ENCODE data around the gene TAB3.

Gene TAB3

DNA sequence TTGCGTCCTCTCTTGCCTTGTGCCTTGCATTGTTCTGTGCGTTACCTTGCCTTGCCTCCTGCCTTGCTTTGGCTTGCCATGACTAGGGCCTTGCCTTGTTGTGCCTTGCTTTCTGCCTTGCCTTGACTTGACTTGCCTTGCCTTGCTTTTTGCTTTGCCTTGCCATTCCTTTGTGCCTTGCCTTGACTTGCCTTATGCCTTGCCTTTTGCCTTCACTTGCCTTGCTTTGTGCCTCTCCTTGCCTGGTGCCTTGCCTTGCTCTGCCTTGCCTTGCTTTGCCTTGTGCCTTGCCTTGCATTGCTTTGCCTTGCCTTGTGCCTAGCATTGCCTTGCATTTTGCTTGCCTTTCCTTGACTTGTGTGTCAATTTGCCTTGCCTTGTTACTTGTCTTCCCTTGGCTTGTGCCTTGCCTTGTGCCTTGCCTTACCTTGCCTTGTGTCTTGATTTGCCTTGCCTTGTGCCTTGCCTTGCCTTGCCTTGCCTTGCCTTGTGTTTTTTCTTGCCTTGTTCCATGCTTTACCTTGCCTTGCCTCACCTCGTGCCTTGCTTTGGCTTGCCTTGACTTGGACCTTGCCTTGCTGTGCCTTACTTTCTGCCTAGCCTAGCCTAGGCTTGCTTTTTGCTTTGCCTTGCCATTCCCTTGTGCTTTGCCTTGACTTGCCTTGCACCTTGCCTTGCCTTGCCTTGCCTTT is 95.8 kb downstream of the TAB3 start:
- H3K36me3 ChIP-seq (ENCODE audit: insufficient read depth, low read length), result no peaks in the 10 kb centered on the region
- no peaks in the 10 kb centered on the region for H3K4me1 ChIP-seq (ENCODE audit: insufficient read depth, low read length)
- no peak overlapping the region for H3K9ac ChIP-seq (ENCODE audit: low read depth, low read length)
- no peaks in the 10 kb centered on the region for H3K9me3 ChIP-seq (ENCODE audit: control insufficient read depth, insufficient read depth, low read length)

GRCh38 chrX:30791296-30792278 is 97.5 kb downstream of the TAB3 start:
- Histone ChIP-seq H3K36me3 (ENCODE audit: insufficient read depth, low read length) (no peaks in the 10 kb centered on the region), H3K9ac (ENCODE audit: low read depth, low read length) (no peak overlapping the region), H3K9me3 (ENCODE audit: control insufficient read depth, insufficient read depth, low read length) (no peaks in the 10 kb centered on the region), H3K4me1 (ENCODE audit: insufficient read depth, low read length) (no peaks in the 10 kb centered on the region)

- Histone ChIP-seq H3K9ac (ENCODE audit: low read depth, low read length) (no peak overlapping the region), H3K36me3 (ENCODE audit: insufficient read depth, low read length) (no peaks in the 10 kb centered on the region)
Observed at GRCh38 chrX:30787012-30787411, 102.0 kb downstream of the TAB3 start.

GRCh38 chrX:30786374-30786773 is 102.7 kb downstream of the TAB3 start:
- Histone ChIP-seq H3K36me3 (ENCODE audit: insufficient read depth, low read length) (no peaks in the 10 kb centered on the region), H3K9ac (ENCODE audit: low read depth, low read length) (no peak overlapping the region), H3K9me3 (ENCODE audit: control insufficient read depth, insufficient read depth, low read length) (no peaks in the 10 kb centered on the region), H3K4me1 (ENCODE audit: insufficient read depth, low read length) (no peaks in the 10 kb centered on the region)

More at GRCh38 chrX:30787012-30787411, 102.0 kb downstream of the TAB3 start:
- no peaks in the 10 kb centered on the region for H3K4me1 ChIP-seq (ENCODE audit: insufficient read depth, low read length)
- H3K9me3 ChIP-seq (ENCODE audit: control insufficient read depth, insufficient read depth, low read length), result no peaks in the 10 kb centered on the region

- no peaks in the 10 kb centered on the region for H3K9me3 ChIP-seq (ENCODE audit: control insufficient read depth, insufficient read depth, low read length)
- H3K4me1 ChIP-seq (ENCODE audit: insufficient read depth, low read length), result peaks cover 5% of the 10 kb centered on the region; the same call in 1 of the 2 replicates
- H3K9ac ChIP-seq (ENCODE audit: low read depth, low read length), result no peak overlapping the region
- no peaks in the 10 kb centered on the region for H3K36me3 ChIP-seq (ENCODE audit: insufficient read depth, low read length)
Observed at GRCh38 chrX:30781711-30782444, 107.2 kb downstream of the TAB3 start.

GRCh38 chrX:30779453-30780030 is 109.5 kb downstream of the TAB3 start:
- Histone ChIP-seq H3K36me3 (ENCODE audit: insufficient read depth, low read length) (no peaks in the 10 kb centered on the region), H3K9ac (ENCODE audit: low read depth, low read length) (no peak overlapping the region), H3K4me1 (ENCODE audit: insufficient read depth, low read length) (peaks cover 5% of the 10 kb centered on the region; the same call in 1 of the 2 replicates), H3K9me3 (ENCODE audit: control insufficient read depth, insufficient read depth, low read length) (no peaks in the 10 kb centered on the region)

GRCh38 chrX:30777575-30777974 is 111.5 kb downstream of the TAB3 start:
- Histone ChIP-seq H3K36me3 (ENCODE audit: insufficient read depth, low read length) (no peaks in the 10 kb centered on the region), H3K9ac (ENCODE audit: low read depth, low read length) (no peak overlapping the region), H3K4me1 (ENCODE audit: insufficient read depth, low read length) (peaks cover 5% of the 10 kb centered on the region; the same call in 1 of the 2 replicates), H3K9me3 (ENCODE audit: control insufficient read depth, insufficient read depth, low read length) (no peaks in the 10 kb centered on the region)

Measured in ES-I3 (cell line).